K562 (cell line): ENCODE measurements around the gene IDH2. TPM values are rescaled to one million over a fixed set of nuclear protein-coding genes. Genes with fewer than 3 reads are reported as not detected.
A peak's percentile ranks its signal among the peaks of the same experiment; 100 is the strongest.

ENCODE experiments used
- CEBPB ChIP-seq: fragments of 450-650 bp; IDR thresholded peaks from 2 replicates; pipeline ENCODE4 v1.6.1; 2016; ENCODE audit warnings: missing genetic modification characterization, missing compliant biosample characterization
- CHD2 ChIP-seq: IDR thresholded peaks from 2 replicates; pipeline ENCODE4 v1.6.1; 2011; ENCODE audit warnings: low read depth, low read length
- CLOCK ChIP-seq: fragments of 250-450 bp; sonication (Bioruptor Pico); IDR thresholded peaks from 2 replicates; pipeline ENCODE4 v1.4.0; 2020; ENCODE audit warnings: mild to moderate bottlenecking, moderate library complexity, borderline replicate concordance
- E2F1 ChIP-seq: sonication (generic); formaldehyde crosslinking; IDR thresholded peaks from 2 replicates; pipeline ENCODE4 v1.8.1; 2023; ENCODE audit warnings: mild to moderate bottlenecking, missing genetic modification reagents, moderate library complexity
- EP400 ChIP-seq: fragments of 450-650 bp; IDR thresholded peaks from 2 replicates; pipeline ENCODE4 v1.6.1; 2017; ENCODE audit warnings: antibody characterized with exemption, mild to moderate bottlenecking, moderate library complexity
- EWSR1 ChIP-seq: fragments of 450-650 bp; IDR thresholded peaks from 2 replicates; pipeline ENCODE4 v1.6.1; 2018; ENCODE audit warnings: borderline replicate concordance, mild to moderate bottlenecking, low read depth, moderate library complexity; ENCODE audit not compliant: partially characterized antibody
- HBP1 ChIP-seq: fragments of 450-650 bp; formaldehyde crosslinking; IDR thresholded peaks from 2 replicates; pipeline ENCODE4 v1.4.0; 2022; ENCODE audit warnings: missing genetic modification characterization
- KAT7 ChIP-seq: sonication (generic); formaldehyde crosslinking; IDR thresholded peaks from 2 replicates; pipeline ENCODE4 v1.8.0; 2022; ENCODE audit warnings: missing genetic modification reagents, mild to moderate bottlenecking, borderline replicate concordance
- MCM2 ChIP-seq: fragments of 450-650 bp; IDR thresholded peaks from 2 replicates; pipeline ENCODE4 v1.6.1; 2017; ENCODE audit warnings: low read depth, mild to moderate bottlenecking
- NCOR1 ChIP-seq: fragments of 450-650 bp; IDR thresholded peaks from 2 replicates; pipeline ENCODE4 v1.6.1; 2016; ENCODE audit warnings: mild to moderate bottlenecking, moderate library complexity
- SIN3A ChIP-seq, 2 experiments: fragments of 150-350 bp in 1 of 2; IDR thresholded peaks; 2 replicates each; pipeline ENCODE4 v1.6.1; 2011 to 2016; ENCODE audit warnings: borderline replicate concordance in 2 of 2, low read depth in 2 of 2, low read length in 2 of 2, mild to moderate bottlenecking in 2 of 2, moderate library complexity in 2 of 2; ENCODE audit not compliant: control insufficient read depth in 1 of 2
- SMARCA4 ChIP-seq: fragments of 450-650 bp; IDR thresholded peaks from 2 replicates; pipeline ENCODE4 v1.6.1; 2016
- SMC3 ChIP-seq: conservative IDR thresholded peaks from 2 replicates; pipeline ENCODE4 v1.6.1; 2011; ENCODE audit warnings: low read depth, low read length, improper control_type of control experiment; ENCODE audit not compliant: insufficient read depth
- SOX6 ChIP-seq: fragments of 450-650 bp; IDR thresholded peaks from 2 replicates; pipeline ENCODE4 v1.6.1; 2014; ENCODE audit warnings: mild to moderate bottlenecking
- SPI1 ChIP-seq: IDR thresholded peaks from 2 replicates; pipeline ENCODE4 v1.6.1; 2011; ENCODE audit warnings: low read depth, low read length, control low read depth, borderline replicate concordance
- TAF9B ChIP-seq: fragments of 450-650 bp; IDR thresholded peaks from 2 replicates; pipeline ENCODE4 v1.6.1; 2018; ENCODE audit warnings: mild to moderate bottlenecking; ENCODE audit not compliant: partially characterized antibody
- ZC3H8 ChIP-seq: fragments of 450-650 bp; IDR thresholded peaks from 2 replicates; pipeline ENCODE4 v1.6.1; 2017
- ZNF217 ChIP-seq: sonication (generic); formaldehyde crosslinking; IDR thresholded peaks from 2 replicates; pipeline ENCODE4 v1.8.0; 2022; ENCODE audit warnings: mild to moderate bottlenecking, missing genetic modification reagents
- ZNF384 ChIP-seq: IDR thresholded peaks from 2 replicates; pipeline ENCODE4 v1.6.1; 2012; ENCODE audit warnings: low read depth, low read length, improper control_type of control experiment
- ZNF699 ChIP-seq: fragments of 250-450 bp; sonication (Bioruptor Pico); IDR thresholded peaks from 2 replicates; pipeline ENCODE4 v1.8.0; 2021; ENCODE audit warnings: mild to moderate bottlenecking, moderate library complexity; ENCODE audit not compliant: insufficient replicate concordance
- ZNF717 ChIP-seq: fragments of 250-450 bp; sonication (Bioruptor Pico); IDR thresholded peaks from 2 replicates; pipeline ENCODE4 v1.5.0; 2021
- polyA plus RNA-seq, 8 experiments: library from polyadenylated mRNA; depleted of rRNA in 4 of 8; stranded (reverse) in 5 of 8; unstranded in 3 of 8; fragments of >200 nt; fragmentation: Nextera tagmentation in 2 of 8; fragmentation: Illumina TruSeq in 1 of 8; extraction: Ambion mirVana in 2 of 8; extraction: Trizol in 1 of 8; gene quantifications; 2 replicates each; pipeline versions ENCODE4 v1.2.1 to v1.2.3, GENCODE V29; 2011 to 2014; ENCODE audit warnings: inconsistent platforms in 1 of 8, missing spikeins in 1 of 8
- total RNA-seq, 7 experiments: library from RNA; depleted of rRNA in 6 of 7; stranded (reverse); fragments of >200 nt in 6 of 7; fragmentation: Illumina TruSeq in 2 of 7; extraction: Trizol in 2 of 7; gene quantifications; 2 replicates each; pipeline versions ENCODE4 v1.2.1 to v1.2.3, GENCODE V29; 2011 to 2021; ENCODE audit warnings: low replicate concordance in 1 of 7

The IDH2 gene
- total and polyA plus RNA-seq, 9 of the 15 experiments (the other 6 are each of a cell fraction or from before 2014, with no cell fraction given) = 0.70 to 99.9 (median 59.2) TPM

- TF ChIP-seq MCM2 (no peak), NCOR1 (no peak), CHD2 (no peak), SMARCA4 (0 out of 2 replicates have a peak, but pooled peaks have one; percentile 23), SIN3A (IDR thresholded peaks at IDR 0.05; ENCODE audit: borderline replicate concordance in 2 of 2, control insufficient read depth in 1 of 2, low read depth in 2 of 2, low read length in 2 of 2) (no peak), E2F1 (no peak), CLOCK (CRISPR knock-in tag) (no peak), KAT7 (CRISPR knock-in tag) (peak; percentile 73; the same call in 1 of the 2 replicates), ZNF699 (no peak), CEBPB (tag) (no peak), ZNF384 (no peak), HBP1 (CRISPR knock-in tag) (no peak), ZC3H8 (no peak), ZNF217 (no peak), SPI1 (peak; percentile 96), EWSR1 (no peak), TAF9B (no peak), EP400 (peak; percentile 44; the same call in 1 of the 2 replicates), SMC3 (no peak), ZNF717 (CRISPR knock-in tag) (no peak), SOX6 (peak; percentile 20; the same call in 1 of the 2 replicates)
Observed at GRCh38 chr15:90101130-90101968, 919 bp downstream of the IDH2 start (continued).
